ENCODE results near the gene PLXNC1.

- no peak for TF ChIP-seq CTCF (conservative IDR thresholded peaks at IDR 0.05; ENCODE audit: low read length)
- no peak for TF ChIP-seq EZH2phosphoT487 (IDR thresholded peaks at IDR 0.05; ENCODE audit: borderline replicate concordance)
These were observed 20.9 kb upstream of the PLXNC1 start for GRCh38 chr12:94127239-94128131.

All from Loucy (cell line).